ENCODE measurements around the gene SMAD3. TPM values are rescaled to one million over a fixed set of nuclear protein-coding genes. Genes with fewer than 3 reads are reported as not detected.

SMAD3 gene
- total and polyA plus RNA-seq, 2 of the 8 experiments (the other 6 are each of a cell fraction or from before 2014, with no cell fraction given) = 10.1 to 12.4 TPM

DNA sequence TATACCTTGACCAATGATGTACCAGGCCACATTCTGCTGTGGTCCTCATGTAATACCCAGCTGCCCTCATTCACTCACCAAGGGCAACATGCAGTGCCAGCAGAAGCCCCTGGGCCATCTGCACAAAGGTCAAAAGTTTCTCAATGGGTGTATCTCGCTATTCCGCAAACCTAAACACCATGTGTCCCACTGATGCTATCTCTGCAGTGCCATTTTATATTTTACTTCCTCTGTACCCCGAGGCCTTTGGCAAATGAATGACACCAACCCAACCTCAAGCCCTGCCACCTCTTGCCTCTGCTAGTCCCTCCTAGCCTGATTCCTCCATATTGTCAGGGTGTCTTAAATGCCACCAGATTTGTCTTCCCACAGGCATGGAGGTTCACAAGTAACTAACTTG lies 129.9 kb downstream of the SMAD3 start:
- Histone ChIP-seq H3K56ac (replicated peaks; ENCODE audit: insufficient read length, low read depth, low read length) (no peak overlapping the region), H2BK15ac (ENCODE audit: low read length) (no peak overlapping the region)

More for the DNA sequence above, 129.9 kb downstream of the SMAD3 start:
- Histone ChIP-seq H3K4me1 (replicated peaks in 1 of 4; ENCODE audit: control insufficient read depth in 3 of 4, insufficient read depth in 4 of 4, low read length in 3 of 4) (peaks cover 0 to 3% (median 1%) of the 10 kb centered on the region in 4 experiments; a peak in 2 of 7 replicates), H3K36me3 (ENCODE audit: control insufficient read depth in 2 of 4, insufficient read depth in 4 of 4, low read length in 3 of 4) (peaks cover 0 to 17% (median 0%) of the 10 kb centered on the region in 4 experiments; a peak in 3 of 8 replicates), H2BK5ac (ENCODE audit: low read depth, low read length) (no peak overlapping the region), H2AFZ (ENCODE audit: low read length) (no peak overlapping the region), H3K14ac (ENCODE audit: insufficient read length) (no peak overlapping the region), H4K91ac (replicated peaks; ENCODE audit: insufficient read length, low read length) (no peak overlapping the region), H3K9me3 (ENCODE audit: insufficient read depth in 2 of 2, low read depth in 1 of 2, low read length in 1 of 2) (no peaks in the 10 kb centered on the region), H3K4me2 (ENCODE audit: insufficient read depth in 1 of 2, low read depth in 2 of 2, low read length in 2 of 2) (no peak overlapping the region), H3K4ac (replicated peaks; ENCODE audit: insufficient read length, low read depth, low read length) (no peak overlapping the region), H3K18ac (ENCODE audit: extremely low read depth, low read length) (no peak overlapping the region), H3K23ac (ENCODE audit: insufficient read length) (no peak overlapping the region), H3K23me2 (ENCODE audit: low read depth, low read length) (no peaks in the 10 kb centered on the region), H3K27ac (ENCODE audit: low read depth, low read length) (no peak overlapping the region), H2BK12ac (ENCODE audit: low read depth, low read length) (no peak overlapping the region), H3K4me3 (ENCODE audit: extremely low read depth in 1 of 4, insufficient read depth in 2 of 4, low read depth in 3 of 4, low read length in 4 of 4) (no peak overlapping the region), H4K5ac (ENCODE audit: insufficient read length, low read depth, low read length) (no peak overlapping the region), H2AK5ac (ENCODE audit: low read depth, low read length) (no peak overlapping the region), H3K27me3 (replicated peaks in 1 of 4; ENCODE audit: control insufficient read depth in 3 of 4, extremely low read depth in 1 of 4, insufficient read depth in 3 of 4, low read length in 3 of 4) (no peaks in the 10 kb centered on the region), H2BK20ac (ENCODE audit: low read length) (no peak overlapping the region), H2BK120ac (replicated peaks; ENCODE audit: low read depth, low read length) (no peak overlapping the region), H4K8ac (ENCODE audit: extremely low read depth, insufficient read depth, low read length) (no peak overlapping the region), H3K9ac (replicated peaks in 1 of 4; ENCODE audit: extremely low read depth in 1 of 4, low read depth in 3 of 4, low read length in 3 of 4) (no peak overlapping the region), H3K79me2 (ENCODE audit: control insufficient read depth in 1 of 2, insufficient read depth in 2 of 2, low read length in 2 of 2) (no peaks in the 10 kb centered on the region), H3K79me1 (ENCODE audit: low read depth, low read length) (peaks cover 2% of the 10 kb centered on the region), H4K20me1 (replicated peaks in 1 of 2; ENCODE audit: control insufficient read depth in 1 of 2, insufficient read depth in 2 of 2, low read length in 2 of 2) (peaks cover 0 to 3% of the 10 kb centered on the region in 2 experiments)
- DNase-seq (ENCODE audit: low read depth in 1 of 2, low spot score in 2 of 2) = no peak
- POLR2A ChIA-PET (ENCODE audit: partially characterized antibody) = interaction anchor here (0.6 kb wide), 1 partner anchor 1145 kb away, joined by 3 read pairs; no protein-coding TSS in a partner anchor
- 96% methylated on average over 3 of the region's 3 CpGs; no CpG with 5 or more reads in 1 of the 2 experiments for WGBS, 2 experiments (ENCODE audit: extremely low coverage in 1 of 2, insufficient coverage in 1 of 2, insufficient read length in 1 of 2, insufficient replicate concordance in 2 of 2, low coverage in 1 of 2, low lambda C conversion rate in 2 of 2, missing lambda C conversion rate in 1 of 2)
- no peak for FAIRE-seq
- CTCF ChIA-PET (ENCODE audit: partially characterized antibody) = interaction anchor here (1.0 kb wide), 1 partner anchor 13 kb away, joined by 3 read pairs; no protein-coding TSS in a partner anchor
- TF ChIP-seq FOSL1 (IDR thresholded peaks at IDR 0.05; ENCODE audit: insufficient read depth, low read depth, low read length) (no peak), TBP (IDR thresholded peaks at IDR 0.05; ENCODE audit: low read depth, low read length) (no peak), ZNF274 (IDR thresholded peaks at IDR 0.05; ENCODE audit: borderline replicate concordance, extremely low read depth, low read length) (no peak), BACH1 (IDR thresholded peaks at IDR 0.05; ENCODE audit: low read length) (no peak), CHD1 (IDR thresholded peaks at IDR 0.05; ENCODE audit: low read depth, low read length) (no peak), GTF2F1 (IDR thresholded peaks at IDR 0.05; ENCODE audit: borderline replicate concordance, low read depth, low read length) (no peak), KDM5A (IDR thresholded peaks at IDR 0.05; ENCODE audit: low read length) (no peak)

Data from H1 (cell line).